ENCODE data around the gene CHRNG. TPM values are rescaled to one million over a fixed set of nuclear protein-coding genes. Genes with fewer than 3 reads are reported as not detected.

The CHRNG gene
- total RNA-seq, 2 donors from 2014 or later: not detected

DNA sequence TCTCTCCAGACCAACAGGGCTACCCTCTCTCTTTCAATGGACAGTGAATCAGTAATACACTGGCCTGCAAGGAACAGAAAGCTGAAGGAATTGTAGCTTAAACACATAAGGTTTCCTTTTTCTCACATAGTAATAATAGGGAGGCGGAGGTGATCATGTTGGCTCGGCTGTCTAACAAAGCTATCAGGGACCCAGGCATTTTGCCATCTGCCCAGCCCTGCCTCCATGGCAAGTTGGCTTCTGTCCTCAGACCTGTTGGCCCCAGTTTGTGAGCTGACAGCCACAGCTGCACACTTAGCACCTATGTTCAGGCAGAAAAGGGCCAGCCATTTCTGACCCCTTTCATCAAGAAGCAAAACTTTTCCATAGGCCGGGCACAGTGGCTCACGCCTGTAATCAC lies 2.0 kb upstream of the CHRNG start:
- intact Hi-C loops (cut with DNase I): loop anchor here in 1 of 2 donors (5.0 kb wide), 1 partner anchor 1920 kb away; no protein-coding TSS in a partner anchor
- peak; percentile 47 for DNase-seq (ENCODE audit: low spot score)

DNA sequence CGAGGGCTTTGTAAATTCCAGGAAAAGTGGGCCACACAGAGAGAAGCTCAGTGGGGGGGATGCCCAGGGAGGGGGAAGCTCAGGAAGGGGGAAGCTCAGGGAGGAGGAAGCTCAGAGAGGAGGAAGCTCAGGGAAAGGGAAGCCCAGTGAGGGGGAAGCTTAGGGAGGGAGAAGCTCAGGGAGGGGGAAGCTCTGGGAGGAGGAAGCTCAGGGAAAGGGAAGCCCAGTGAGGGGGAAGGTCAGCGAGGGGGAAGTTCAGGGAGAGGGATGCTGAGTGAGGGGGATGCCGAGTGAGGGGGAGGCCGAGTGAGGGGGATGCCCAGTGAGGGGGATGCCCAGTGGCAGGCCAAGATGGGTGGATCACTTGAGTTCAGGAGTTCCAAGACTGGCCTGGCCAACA lies 821 bp upstream of the CHRNG start:
- intact Hi-C loops (cut with DNase I): loop anchor here in 1 of 2 donors (5.0 kb wide), 1 partner anchor 1919 kb away; no protein-coding TSS in a partner anchor
- peak; percentile 46 for DNase-seq (ENCODE audit: low spot score)

DNA sequence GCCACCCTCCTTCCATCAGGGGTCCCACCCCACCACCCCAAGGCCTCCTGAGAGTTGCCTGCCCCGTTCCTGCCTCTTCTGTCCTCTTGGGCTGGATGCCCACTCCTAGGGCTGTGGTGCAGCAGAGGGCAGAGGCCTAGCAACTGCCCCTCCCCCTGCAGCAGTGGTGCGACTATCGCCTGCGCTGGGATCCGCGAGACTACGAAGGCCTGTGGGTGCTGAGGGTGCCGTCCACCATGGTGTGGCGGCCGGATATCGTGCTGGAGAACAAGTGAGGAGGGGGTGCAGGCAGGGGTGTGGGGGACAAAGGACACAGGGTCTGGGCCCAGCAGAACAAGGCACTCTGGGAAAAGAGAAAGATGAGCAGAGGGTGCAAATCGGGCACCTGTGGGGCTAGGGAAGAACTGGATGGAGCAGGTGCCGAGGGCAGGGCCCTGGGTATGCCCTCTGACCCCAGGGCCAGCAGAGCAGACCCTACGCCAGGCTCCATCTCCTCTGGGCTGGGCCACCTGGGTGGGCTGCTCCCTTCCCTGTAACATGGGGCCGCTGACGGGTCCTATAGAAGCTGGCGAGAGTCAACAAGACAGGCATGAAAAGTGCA lies 1.0 kb downstream of the CHRNG start:
- peak; percentile 73 for DNase-seq (ENCODE audit: low spot score)
- intact Hi-C loops (cut with DNase I): no loop called here

DNA sequence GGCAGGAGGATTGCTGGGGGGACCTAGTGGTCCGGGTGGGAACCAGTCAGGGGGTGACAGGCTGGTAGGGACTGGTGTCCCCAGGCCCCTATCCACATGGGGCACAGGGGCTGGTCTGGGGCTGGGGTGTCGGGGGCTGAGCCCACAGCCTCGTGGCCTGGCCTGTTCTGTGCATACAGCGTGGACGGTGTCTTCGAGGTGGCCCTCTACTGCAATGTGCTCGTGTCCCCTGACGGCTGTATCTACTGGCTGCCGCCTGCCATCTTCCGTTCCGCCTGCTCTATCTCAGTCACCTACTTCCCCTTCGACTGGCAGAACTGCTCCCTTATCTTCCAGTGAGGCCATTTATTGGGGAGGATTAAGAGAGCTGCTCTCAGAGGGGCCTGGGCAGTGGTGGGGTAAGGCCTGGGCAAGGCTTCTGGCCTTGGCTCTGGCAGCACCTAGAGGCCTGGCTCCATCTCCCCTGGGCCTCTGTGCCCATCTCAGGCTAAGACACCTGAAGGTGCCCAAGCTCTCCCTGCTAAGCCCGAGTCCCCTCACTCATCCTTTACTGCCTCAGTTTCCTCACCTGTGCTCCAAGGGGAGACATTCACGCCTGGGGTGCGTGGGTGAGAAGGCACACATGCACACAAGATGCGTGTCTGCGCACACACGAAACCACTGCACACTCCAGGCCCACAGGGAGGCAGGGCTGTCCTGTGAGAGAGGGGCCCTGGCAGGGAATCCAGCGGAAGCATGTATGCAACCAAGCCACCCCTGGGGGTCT lies 1.9 kb downstream of the CHRNG start:
- intact Hi-C loops (cut with DNase I): no loop called here
- DNase-seq (ENCODE audit: low spot score): peak; percentile 72

DNA sequence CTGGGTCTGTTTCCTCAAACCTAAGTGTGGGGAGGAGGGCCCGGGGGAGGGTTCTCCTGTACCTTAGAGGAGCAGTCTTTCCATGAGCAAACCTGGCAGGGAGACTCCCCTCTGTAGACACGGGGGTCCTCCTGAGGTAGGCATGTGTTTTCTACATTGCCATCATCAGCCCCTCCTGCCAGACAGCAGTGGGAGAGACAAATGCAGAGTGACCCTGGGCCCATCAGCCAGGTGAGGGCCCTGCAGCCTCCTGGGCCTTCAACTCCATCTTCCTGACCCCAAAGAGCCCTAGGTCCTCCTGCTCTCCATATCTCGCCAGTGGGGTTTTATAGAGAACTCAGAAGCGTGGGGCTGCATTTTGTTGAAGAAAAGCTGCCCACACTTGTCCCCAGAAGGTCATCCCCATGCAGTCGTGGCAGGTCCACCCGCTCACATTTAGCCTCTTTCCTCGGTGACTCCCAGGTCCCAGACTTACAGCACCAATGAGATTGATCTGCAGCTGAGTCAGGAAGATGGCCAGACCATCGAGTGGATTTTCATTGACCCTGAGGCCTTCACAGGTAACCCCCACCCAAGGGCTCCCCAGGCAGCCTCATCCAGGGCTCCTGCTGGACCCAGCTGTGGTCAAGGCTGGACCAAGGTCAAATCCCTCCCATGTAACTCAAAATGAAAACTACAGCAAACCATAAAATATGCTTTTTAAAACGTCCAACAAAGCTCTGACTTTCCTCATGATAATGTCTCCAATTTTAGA lies 2.6 kb downstream of the CHRNG start:
- intact Hi-C loops (cut with DNase I): no loop called here
- DNase-seq (ENCODE audit: low spot score): peak; percentile 58

DNA sequence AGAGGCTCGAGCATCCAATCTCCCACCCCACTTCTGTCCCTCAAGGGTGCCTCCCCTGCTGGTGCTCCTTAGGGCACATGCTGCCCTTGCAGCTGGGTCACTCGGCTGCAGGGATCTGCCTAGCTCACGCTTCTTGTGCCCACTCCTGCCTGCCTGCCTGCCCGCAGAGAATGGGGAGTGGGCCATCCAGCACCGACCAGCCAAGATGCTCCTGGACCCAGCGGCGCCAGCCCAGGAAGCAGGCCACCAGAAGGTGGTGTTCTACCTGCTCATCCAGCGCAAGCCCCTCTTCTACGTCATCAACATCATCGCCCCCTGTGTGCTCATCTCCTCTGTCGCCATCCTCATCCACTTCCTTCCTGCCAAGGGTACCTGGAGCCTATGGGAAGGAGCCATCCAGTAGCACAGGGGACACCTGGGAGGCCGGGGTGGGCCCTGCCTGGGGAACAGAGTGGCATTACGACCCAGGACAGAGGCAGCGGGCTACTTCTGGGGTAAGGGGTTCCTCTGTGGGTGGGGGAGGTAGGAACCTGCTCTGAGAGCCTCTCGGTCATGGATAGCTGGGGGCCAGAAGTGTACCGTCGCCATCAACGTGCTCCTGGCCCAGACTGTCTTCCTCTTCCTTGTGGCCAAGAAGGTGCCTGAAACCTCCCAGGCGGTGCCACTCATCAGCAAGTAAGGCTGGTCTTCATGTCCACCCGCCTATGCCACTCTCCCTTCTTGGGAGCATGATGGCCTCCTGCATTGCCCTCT lies 3.4 kb downstream of the CHRNG start:
- intact Hi-C loops (cut with DNase I): no loop called here
- DNase-seq (ENCODE audit: low spot score): peak; percentile 62

DNA sequence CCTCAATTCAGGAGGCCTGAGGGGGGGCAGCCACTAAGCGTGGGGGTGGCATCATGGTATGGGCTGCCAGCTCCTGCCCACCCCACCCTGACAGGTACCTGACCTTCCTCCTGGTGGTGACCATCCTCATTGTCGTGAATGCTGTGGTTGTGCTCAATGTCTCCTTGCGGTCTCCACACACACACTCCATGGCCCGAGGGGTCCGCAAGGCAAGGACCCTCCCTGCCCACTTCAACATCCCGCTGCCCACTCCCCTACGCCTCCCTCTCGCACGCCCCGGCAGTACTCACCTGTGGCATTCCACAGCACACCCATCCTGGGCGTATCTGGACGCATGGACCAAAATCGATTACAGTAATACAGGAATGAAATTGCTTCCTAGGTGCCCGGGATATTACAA lies 4.0 kb downstream of the CHRNG start:
- intact Hi-C loops (cut with DNase I): no loop called here

DNA sequence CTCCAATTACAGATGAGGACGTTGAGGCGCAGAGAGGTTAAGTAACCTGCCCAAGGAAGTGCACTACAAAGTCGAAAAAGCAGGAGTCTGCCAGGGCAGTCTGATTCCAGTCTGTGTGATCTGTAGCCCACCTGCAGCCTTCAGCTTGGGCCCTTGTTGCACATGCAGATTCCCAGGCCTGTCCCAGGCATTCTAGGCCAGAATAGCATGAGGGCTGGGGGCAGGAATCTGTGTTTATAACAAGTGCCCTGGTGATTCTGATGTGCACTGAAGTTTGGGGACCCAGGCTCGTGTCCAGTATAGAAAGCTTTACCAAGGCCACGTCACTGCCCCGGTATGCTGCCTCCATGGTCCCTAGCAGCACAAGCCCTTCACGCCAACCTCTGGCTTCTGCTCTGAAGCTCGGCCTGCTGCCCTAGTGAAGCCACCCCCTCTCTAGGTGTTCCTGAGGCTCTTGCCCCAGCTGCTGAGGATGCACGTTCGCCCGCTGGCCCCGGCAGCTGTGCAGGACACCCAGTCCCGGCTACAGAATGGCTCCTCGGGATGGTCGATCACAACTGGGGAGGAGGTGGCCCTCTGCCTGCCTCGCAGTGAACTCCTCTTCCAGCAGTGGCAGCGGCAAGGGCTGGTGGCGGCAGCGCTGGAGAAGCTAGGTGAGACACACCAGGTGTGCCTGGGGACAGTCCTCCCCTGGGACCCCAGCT lies 4.6 kb downstream of the CHRNG start:
- peak; percentile 78 for DNase-seq (ENCODE audit: low spot score)
- intact Hi-C loops (cut with DNase I): no loop called here

More for the DNA sequence above, 4.0 kb downstream of the CHRNG start:
- DNase-seq (ENCODE audit: low spot score): peak; percentile 65

DNA sequence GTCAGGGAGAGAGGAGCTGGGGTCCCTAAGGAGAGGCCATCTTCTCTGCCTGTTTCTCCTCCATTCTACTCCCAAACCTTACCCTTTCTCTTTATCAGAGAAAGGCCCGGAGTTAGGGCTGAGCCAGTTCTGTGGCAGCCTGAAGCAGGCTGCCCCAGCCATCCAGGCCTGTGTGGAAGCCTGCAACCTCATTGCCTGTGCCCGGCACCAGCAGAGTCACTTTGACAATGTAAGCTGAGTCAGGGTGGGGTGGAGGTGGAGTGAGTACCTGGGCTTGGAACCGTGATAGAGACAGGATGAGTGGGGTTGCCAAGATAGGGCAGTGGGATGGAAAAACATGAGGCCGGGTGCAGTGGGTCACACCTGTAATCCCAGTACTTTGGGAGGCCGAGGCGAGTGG lies 5.2 kb downstream of the CHRNG start:
- intact Hi-C loops (cut with DNase I): no loop called here
- DNase-seq (ENCODE audit: low spot score): peak; percentile 61

DNA sequence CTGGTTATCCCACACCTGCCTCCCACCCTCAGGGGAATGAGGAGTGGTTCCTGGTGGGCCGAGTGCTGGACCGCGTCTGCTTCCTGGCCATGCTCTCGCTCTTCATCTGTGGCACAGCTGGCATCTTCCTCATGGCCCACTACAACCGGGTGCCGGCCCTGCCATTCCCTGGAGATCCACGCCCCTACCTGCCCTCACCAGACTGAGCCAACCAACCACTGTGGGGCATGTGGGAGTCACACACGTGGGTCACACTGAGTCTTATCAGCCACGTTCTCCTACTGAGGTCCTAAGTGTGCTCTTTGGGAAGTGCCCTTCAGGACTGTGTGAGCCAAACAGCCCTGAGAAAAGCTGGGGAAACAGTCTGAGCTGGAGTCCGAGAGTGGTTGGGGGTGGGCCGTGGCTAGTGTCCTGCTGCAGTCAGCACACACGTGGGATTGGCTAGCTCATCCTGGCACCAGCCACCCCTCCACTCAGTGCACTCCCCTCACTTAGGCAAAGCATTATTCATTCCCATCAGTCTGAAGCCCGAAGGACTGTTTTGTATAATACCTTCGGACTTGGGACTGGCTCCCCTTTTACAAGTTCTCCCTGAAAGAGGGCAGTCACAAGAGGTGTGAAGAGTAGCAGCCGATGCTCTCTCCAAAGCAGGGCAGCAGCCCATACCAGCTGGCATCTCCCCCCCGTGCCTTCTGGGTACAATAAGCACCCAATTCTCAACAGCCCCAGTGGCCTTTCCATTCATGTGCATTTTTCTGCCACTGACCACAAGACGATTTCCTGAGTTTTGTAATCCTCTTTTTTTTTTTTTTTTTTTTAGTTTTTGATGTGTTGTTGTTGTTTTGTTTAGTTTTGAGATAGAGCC lies 6.3 kb downstream of the CHRNG start:
- intact Hi-C loops (cut with DNase I): no loop called here
- peak; percentile 77 for DNase-seq (ENCODE audit: low spot score)

DNA sequence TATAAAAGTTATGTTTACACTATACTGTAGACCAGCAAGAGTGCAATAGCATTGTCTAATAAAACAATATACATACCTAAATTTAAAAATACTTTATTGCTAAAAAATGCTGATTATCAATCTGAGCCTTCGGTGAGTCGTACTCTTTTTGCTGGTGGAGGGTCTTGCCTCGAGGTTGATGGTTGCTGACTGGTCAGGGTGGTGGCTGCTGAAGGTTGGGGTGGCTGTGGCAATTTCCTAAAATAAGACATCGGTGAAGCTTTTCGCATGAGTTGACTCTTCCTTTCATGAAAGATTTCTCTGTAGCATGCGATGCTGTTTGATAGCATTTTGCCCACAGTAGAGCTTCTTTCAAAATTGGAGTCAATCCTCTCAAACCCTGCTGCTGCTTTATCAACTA lies 8.5 kb downstream of the CHRNG start:
- intact Hi-C loops (cut with DNase I): no loop called here

DNA sequence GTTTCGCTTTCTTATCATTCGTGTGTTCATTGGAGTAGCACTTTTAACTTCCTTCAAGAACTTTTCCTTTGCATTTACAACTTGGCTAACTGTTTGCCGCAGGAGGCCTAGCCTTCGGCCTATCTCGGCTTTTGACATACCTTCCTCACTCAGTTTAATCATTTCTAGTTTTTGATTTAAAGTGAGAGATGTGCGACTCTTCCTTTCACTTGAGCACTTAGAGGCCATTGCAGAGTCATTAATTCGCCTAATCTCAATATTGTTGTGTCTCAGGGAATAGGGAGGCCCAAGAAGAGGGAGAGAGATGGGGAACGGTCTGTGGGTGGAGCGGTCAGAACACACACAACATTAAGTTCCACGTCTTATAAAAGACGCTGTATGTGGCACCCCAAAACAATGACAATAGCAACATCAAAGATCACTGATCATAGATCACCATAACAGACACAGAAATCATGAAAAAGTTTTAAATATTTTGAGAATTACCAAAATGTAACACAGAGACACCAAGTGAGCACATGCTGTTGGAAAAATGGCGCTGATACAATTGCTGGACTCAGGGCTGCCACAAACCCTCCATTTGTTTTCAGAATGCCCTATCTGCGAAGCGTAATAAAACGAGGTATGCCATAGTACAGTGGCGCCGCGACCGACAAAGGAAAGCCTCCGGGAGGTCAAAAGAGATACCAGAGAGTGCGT lies 10.3 kb downstream of the CHRNG start:
- intact Hi-C loops (cut with DNase I): no loop called here
- DNase-seq (ENCODE audit: low spot score): no peak

More for the DNA sequence above, 8.5 kb downstream of the CHRNG start:
- DNase-seq (ENCODE audit: low spot score): no peak

DNA sequence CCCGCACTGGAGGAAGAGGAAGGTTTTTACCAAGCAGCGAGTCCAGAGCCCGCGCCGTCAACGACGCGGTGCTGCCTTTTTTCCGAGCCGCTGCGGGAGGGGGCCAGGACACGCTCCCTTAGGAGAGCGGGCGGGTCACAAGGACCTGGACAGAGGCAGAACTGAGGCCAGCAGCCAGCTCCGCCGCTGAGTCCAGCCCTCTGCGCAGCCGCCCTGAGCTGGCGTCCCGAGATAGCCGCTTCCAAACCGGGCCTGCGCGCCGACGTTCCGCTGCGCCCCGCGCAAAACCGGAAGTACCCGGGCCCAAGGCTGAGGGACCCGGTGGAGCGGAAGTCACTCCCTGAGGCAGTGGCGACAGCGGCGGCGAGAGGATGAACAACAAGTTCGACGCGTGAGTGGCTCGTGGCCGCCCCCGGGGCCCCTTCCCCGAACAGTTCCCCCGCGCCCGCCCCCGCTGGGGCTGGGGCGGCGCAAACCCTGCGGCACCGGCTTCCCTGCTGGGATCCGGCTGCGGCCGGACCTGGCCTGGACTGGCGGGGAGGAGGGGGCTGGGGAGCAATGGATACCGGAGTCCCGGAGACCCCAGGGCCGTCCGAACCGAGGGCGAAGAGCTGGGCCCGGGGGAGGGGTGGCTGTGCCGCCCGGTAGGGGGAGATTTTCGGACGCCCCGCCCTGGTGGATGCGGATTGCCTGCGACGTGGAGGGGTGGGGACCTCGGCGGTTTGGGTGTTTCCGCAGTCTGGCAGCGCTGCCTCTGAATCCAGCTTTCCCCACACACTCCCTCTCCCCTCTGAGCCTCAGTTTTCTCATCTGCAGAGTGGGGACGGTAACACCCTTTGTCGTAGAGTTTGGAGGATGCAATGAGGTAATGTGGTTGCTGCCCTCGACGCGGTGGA lies 11.1 kb downstream of the CHRNG start, which contains the start of the genes EIF4E2 and TIGD1:
EIF4E2 (plus strand) TSS at position 336 of the 896 bp plus-strand sequence; CDS start at position 372, 36 bp downstream.
TIGD1 (minus strand) TSS at position 204 of the 896 bp plus-strand sequence. CDS start 675 bp downstream, outside the sequence.
- DNase-seq (ENCODE audit: low spot score): peak; percentile 98
- intact Hi-C loops (cut with DNase I): no loop called here

DNA sequence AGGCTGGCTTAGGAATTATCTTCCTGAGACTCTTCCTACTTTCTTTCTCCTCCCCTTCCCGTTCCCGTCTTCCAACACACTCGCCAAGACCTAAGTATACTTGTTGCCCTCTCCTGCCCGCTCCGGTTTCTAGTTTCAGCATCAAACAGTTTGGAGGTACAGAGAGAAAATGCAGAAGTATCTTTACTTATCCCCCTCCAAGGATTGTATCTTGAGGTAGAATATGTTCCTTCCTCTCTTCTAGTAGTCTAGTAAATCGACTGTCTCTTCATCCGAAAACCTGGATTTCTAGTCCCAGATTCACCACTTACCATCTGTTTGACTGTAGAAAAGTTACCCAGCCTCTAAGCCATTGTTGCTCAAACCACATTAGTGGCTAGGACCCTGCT lies 11.8 kb downstream of the CHRNG start:
- intact Hi-C loops (cut with DNase I): no loop called here

DNA sequence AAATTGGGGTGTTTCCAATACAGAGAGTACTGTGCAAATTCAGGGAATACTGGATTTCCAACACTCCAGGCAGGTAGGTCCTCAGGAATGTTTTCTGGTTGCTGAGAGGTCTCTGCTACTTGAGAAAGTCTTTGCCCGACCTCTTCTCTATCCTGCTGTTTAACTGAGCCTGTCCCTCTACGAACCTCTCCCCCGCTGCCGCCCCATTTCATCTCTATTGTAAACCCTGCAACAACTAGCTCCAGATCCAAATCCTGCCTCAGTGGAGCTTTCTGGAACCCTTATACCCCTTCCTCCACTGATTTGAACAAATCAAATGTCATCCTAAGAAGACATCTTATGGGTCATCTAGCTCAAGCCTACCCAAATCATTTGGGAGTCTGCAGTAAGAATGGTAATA lies 12.3 kb downstream of the CHRNG start:
- no peak for DNase-seq (ENCODE audit: low spot score)
- intact Hi-C loops (cut with DNase I): no loop called here

More for the DNA sequence above, 11.8 kb downstream of the CHRNG start:
- no peak for DNase-seq (ENCODE audit: low spot score)

DNA sequence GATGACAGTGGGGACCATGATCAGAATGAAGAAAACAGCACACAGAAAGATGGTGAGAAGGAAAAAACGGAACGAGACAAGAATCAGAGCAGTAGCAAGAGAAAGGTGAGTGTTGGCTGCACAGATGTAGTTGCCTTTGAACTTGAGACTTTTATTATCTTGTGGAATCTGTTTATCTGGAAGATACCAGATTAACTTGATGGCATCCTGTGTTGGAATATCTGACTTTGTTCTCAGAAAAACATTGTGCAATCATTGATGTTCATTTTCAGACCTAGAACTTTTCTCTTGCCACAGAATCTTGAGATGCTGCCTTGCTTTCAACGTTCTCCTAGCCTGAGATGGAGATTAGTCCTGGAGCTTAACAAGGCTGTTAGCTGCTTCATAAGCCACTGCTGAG lies 16.9 kb downstream of the CHRNG start:
- intact Hi-C loops (cut with DNase I): no loop called here
- DNase-seq (ENCODE audit: low spot score): no peak

Measured in posterior vena cava (tissue), 2 donors.